PFSK-1 (cell line): Measurements from ENCODE around the gene TRPM2.

Experiments
- FOXP2 ChIP-seq: optimal IDR thresholded peaks from 2 replicates; pipeline ENCODE3; 2011; ENCODE audit warnings: borderline replicate concordance, control low read depth, inconsistent platforms; ENCODE audit not compliant: insufficient read depth; ENCODE audit errors: extremely low read length, extremely low read depth
- POLR2AphosphoS5 ChIP-seq: IDR thresholded peaks from 2 replicates; pipeline ENCODE4 v1.6.1; 2012; ENCODE audit warnings: low read depth, mild to moderate bottlenecking, control low read depth, low read length, moderate library complexity
- REST ChIP-seq, 2 experiments: IDR thresholded peaks; 2 replicates each; pipeline versions ENCODE4 v1.6.1 to v1.8.0; 2011 to 2012; ENCODE audit warnings: low read depth in 2 of 2, low read length in 2 of 2, control low read depth in 1 of 2, inconsistent platforms in 1 of 2, mild to moderate bottlenecking in 1 of 2, moderate library complexity in 1 of 2; ENCODE audit not compliant: insufficient read depth in 1 of 2
- SIN3A ChIP-seq: IDR thresholded peaks from 2 replicates; pipeline ENCODE4 v1.6.1; 2012; ENCODE audit warnings: mild to moderate bottlenecking, low read length, moderate library complexity, borderline replicate concordance; ENCODE audit not compliant: insufficient read depth
- TAF1 ChIP-seq: IDR thresholded peaks from 2 replicates; pipeline ENCODE4 v1.6.1; 2012; ENCODE audit warnings: low read length, control low read depth, borderline replicate concordance; ENCODE audit not compliant: insufficient read depth

The TRPM2 gene

GRCh38 chr21:44471996-44472395, 118.6 kb downstream of the TRPM2 start:
- TF ChIP-seq FOXP2 (no peak), SIN3A (no peak), REST (IDR thresholded peaks at IDR 0.05; ENCODE audit: insufficient read depth in 1 of 2, low read depth in 2 of 2, low read length in 2 of 2) (no peak), POLR2AphosphoS5 (no peak), TAF1 (no peak)

DNA sequence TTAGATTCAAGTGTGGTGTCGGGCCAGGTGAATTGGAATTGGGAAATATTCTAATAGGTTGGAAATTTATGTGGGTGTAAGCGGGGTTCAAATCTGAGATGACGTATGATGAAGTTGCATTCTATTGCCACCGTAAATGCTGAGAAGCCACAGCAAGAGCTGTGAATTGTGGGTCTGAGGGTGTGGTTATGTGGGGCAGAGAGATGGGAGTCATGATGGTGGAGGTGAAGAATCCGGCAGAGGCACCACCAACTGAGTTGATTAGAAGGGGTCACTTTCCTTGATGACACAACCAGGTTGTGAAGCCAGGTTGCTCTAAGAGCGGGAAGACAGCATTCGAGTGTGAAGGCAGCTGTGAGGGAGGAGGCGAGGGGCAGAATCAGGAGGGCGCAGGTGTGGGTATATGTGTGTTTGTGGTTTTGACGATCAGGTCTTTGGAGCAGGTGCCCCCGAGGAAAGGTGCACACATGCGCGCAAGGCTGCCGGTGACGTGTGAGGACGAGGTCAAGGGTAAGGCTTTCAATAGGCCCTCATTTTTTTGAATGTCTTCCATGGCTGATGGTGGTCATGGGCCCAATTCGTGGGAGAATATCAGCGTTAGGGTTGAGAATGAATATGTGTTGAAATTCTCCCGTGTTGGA, 120.6 kb downstream of the TRPM2 start:
- no peak for TF ChIP-seq TAF1
- TF ChIP-seq FOXP2 = no peak
- TF ChIP-seq POLR2AphosphoS5 = no peak
- no peak for TF ChIP-seq REST (IDR thresholded peaks at IDR 0.05; ENCODE audit: insufficient read depth in 1 of 2, low read depth in 2 of 2, low read length in 2 of 2)
- no peak for TF ChIP-seq SIN3A

DNA sequence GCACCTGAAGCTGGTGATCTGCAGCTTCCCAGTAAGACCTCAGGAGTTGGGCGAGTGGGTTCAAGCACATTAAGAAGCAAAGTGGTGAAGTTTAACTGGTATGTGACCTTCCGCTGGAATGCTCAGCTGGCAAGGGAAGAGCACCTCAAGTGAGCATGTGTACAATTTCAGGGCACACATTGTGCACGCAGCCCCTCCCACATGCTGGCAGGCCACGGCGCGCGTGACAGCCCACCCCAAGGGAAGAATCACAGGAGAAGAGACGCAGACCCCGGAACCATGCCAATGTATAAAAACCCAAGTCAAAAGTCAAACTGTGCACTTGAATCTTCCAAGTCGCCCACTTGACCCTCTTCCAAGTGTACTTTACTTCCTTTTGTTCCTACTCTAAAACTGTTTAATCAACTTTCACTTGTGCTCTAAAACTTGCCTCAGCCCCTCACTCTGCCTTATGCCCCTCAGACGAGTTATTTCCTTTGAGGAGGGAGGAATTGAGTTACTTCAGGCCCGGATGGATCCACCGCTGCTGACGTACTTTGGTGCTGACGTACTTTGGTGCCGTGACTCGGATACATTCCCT, 121.9 kb downstream of the TRPM2 start:
- TF ChIP-seq FOXP2 = no peak
- no peak for TF ChIP-seq REST (IDR thresholded peaks at IDR 0.05; ENCODE audit: insufficient read depth in 1 of 2, low read depth in 2 of 2, low read length in 2 of 2)
- no peak for TF ChIP-seq SIN3A

GRCh38 chr21:44477131-44477530, 123.7 kb downstream of the TRPM2 start:
- TF ChIP-seq TAF1 = no peak
- no peak for TF ChIP-seq POLR2AphosphoS5
- TF ChIP-seq REST (IDR thresholded peaks at IDR 0.05; ENCODE audit: insufficient read depth in 1 of 2, low read depth in 2 of 2, low read length in 2 of 2) = no peak
- no peak for TF ChIP-seq SIN3A
- TF ChIP-seq FOXP2 = no peak

GRCh38 chr21:44477712-44478111, 124.3 kb downstream of the TRPM2 start:
- TF ChIP-seq REST (IDR thresholded peaks at IDR 0.05; ENCODE audit: insufficient read depth in 1 of 2, low read depth in 2 of 2, low read length in 2 of 2) (no peak), FOXP2 (no peak), POLR2AphosphoS5 (no peak), SIN3A (no peak), TAF1 (no peak)
